GF-D8 (cell line): Measurements from ENCODE around the gene EFCAB11.

Experiments used
- DNase-seq: peaks from one replicate; lab custom pipeline; 2025; lab: John Stamatoyannopoulos, UW

EFCAB11 gene, protein sequence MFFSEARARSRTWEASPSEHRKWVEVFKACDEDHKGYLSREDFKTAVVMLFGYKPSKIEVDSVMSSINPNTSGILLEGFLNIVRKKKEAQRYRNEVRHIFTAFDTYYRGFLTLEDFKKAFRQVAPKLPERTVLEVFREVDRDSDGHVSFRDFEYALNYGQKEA

DNA sequence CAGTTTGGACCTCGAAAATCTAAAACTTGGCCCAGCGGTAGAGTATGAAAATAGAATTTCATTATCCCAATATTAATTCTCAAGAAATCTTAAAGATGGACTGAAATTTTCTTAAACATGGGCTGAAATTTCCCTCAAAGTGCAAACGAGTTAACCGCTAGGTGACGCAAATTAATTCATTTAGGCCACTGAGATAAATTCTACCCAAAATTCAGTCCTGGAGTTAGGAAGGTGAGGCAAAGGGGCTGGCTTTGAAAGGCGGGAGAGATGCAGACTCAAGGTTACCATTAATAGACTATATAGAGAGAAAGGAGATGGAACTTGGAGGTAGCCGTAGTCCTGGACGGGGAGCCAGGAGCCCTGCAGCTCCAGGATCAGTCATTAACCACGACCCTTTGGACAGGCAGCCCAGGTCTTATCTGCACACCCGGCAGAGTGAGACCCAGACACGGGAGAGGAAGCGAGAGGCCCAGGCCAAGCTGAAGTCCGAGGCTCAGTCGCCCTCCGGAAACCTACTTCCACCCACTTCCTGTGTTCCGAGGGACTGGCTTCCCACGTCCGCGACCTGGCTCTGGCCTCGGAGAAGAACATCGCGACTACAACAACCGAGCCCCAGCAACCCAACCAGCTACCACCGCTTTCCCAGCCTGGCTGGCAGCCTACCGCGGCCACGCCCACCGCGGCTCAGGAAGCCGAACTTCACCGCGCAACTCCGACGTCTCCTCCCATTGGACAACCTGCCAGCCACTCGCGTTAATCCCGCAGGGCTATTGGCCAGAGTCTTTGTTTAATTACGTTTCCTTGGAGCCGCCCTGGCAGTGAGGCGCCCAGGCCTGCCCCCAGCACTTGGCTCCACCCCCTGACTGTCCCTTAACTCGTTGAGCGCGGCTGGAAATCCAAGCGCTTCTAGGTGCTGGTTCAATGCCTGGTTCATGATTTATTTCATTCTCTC is at the start of gene EFCAB11:
Gene EFCAB11, minus strand, starts transcription at position 661 of the 952 bp plus-strand sequence. Its CDS starts 70 bp downstream, at position 591.
- DNase-seq: peak; percentile 89

DNA sequence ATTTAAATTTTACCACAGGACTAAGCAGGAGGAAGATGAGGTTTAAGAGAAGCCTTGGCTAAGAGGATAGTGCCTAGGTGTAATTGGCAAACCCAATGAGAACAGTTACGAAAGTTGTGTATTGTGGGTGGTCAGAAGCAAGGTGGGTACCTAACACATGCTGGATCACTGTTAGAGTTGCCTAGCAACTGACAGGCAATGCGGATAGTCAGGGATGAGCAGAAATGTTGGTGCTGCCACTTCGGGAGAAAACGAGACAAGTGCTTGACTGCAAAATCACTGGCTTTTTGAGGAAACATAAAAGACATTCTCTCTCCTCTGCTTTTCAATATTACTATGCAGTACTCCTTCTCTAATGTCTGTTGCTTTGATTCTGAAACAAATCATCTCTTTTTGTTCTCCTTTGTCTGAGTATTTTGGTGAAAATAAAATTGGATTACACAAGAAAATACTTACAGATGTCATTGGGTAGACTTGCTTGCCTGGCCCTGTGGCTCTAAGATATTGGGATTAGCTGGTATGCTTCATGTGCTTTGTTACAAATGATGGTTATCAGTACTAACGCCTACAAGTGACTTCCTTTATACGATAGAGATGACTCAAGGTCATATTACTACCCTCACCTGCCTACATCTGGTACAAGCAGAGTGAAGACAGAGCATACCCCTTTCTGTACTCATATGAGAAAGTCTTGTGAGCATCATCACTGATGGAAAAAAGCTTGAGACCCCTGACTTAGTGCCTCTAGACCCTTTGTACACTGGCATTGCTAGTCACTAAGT is 49.2 kb upstream of the EFCAB11 start:
- no peak for DNase-seq

DNA sequence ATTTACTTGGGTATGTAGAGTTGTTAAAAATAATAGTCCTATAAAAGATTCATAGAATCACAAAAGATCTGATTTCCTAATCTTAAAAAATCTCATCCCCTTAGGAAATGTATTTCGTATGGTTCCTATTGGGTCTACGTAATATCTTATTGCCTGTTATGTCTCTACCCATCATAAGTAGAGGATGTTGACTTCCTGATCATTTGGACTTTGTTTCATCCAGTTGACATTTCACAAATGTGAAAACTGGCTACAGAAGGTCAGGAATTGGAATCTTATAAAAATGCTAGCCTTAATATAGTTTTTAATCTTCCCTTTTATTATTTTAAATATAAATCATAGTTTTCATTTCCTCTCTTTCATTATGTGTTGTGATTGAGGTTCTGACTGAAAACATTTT is 46.4 kb upstream of the EFCAB11 start:
- no peak for DNase-seq

DNA sequence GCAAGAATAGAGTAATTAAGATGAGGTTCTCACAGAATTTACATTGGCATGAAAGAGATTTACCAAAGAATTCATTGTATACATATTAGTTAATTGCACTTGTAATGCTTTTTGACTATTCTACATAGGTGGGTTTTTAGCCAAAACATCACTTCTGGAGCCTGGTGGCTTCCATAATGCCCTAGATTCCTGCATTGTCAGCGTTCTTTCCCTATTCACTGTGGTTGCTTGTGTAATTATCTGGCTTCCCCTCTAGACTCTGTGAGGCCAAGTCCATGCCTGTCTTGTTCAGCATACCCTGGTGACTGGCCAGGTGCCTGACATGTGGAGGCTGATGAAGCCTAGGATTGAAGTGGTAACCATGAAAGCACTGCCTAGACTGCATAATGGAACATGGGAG is 42.4 kb upstream of the EFCAB11 start:
- DNase-seq: no peak

DNA sequence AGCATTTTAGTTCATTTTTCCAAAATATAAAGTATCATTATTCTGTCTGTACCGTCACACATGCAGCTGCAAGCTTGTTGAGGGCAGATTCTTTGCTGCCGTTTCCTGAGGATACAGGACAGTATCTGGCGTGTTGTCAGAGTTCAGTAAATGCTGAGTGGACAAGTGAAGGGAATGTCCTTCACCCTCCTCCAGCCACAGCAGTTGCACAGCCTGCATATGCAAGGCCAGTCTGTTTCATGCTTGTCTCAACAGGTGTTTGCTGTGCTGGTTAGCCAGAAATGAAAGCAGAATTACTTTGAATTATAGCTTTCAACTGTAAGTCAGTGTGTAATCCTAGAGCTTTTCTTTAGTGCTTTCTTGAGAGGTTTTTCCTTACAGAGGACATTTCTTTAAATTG is 37.7 kb upstream of the EFCAB11 start:
- no peak for DNase-seq

DNA sequence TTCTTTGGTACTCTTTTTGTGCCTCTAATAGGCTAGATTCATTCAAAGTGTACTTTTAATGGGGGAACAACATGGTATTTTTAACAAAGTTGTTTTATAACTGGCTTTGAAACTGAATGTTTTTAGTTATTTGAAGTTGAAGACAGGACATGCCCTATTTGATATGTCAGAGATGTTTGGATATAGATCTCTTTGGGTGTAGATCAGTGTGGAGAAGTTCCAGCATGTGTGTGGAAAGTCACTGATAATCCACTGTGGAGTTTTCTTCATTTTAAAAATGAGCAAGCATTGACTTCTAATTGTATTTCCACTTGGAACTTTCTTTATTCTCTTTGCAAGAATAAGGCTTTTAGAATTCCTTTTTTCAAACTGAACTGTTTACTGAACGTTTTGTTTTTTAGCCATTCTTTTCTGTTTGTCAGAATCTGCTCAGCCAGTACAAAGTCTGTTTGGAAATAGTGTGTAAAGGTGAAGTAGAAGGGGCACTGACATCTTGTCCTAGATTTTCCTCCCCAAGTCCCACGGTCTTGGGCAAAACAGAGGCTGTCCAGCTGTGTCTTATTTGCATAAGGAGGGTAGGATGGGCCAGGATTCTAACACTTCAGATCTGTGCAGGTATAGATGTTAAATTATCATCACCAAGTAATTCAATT is 36.2 kb upstream of the EFCAB11 start:
- DNase-seq: no peak

DNA sequence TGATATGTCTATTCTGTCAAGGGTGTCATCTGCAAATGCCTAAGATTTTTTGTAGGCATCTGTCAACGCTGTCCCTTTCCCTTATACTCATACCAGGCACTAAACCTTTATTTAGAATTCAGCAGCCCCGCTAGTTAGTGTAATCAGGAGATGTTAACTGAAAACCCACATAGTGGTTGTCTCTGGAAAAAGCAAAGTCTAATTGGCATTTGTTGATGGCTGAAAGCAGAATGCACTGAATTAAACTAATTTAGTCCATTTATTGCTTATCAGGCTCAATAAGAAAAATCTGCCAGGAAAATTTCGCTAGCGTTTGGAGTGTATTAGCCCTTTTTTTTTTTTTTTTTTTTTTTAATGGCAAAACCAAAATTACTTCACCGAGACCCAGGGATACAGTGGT is 35.7 kb upstream of the EFCAB11 start:
- no peak for DNase-seq

DNA sequence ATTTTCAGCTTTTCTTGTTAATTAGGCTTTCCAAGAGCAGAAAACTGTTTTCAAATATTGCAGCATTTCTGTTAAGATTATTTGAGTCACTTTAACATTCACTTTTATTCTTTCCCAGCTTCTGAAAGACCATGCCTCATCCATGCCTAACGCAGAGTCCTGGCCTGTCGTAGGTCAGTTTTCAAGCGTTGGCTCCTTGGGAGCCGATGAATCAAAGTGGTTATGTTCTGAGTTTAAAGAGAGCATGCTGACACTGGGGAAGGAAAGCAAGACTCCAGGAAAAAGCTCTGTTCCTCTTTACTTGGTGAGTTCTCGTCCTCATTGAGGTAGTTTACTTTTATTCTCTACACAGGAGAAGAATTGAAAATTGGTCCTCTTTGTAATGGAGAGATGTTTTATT is 34.3 kb upstream of the EFCAB11 start:
- no peak for DNase-seq

DNA sequence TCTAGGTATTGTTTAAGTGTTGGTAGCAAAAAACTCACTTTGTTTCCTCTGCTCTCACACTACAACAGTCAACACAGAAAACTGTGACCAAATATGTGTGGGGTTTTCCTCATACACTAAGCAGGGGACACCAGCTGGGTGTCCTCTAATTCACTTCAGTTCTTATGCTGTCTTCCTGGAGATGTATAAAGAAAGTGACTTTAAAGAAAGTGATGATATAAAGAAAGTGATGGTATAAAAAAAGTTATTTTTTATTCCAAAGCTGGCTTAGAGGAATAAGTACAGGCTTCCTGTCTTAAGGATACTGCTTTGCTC is 32.6 kb upstream of the EFCAB11 start:
- DNase-seq: no peak

DNA sequence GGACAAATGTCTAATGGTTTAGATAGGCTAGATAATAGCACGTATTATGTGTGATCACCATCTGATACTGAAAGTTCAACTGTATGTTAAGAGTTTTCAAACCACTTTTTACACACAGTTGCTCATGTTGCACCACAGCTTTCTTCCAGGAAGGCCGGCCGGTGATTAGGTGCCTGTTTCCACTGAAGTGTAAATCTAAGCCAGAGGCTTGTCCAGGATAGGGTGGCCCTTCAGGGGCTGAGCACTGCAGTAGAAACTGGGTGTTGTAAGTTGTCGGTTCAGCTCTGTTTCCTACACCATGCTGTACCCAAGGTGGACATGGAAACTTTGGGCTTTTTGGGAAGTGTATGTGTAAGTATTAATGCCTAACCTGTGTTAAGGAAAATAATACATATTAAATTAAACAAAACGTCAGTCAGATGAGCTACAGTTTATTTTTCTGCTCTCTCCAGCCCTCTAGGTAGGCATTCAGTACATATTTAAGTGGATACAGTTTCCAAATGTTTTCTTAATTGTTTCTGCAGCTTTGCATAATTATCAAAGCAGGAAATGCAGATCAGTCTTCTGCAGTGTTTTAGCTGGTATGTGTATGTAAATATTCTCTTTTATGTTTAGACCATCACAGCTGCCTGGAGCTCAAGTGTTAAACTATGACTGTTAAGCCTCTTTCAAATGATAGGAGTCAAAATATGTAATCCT is 32.1 kb upstream of the EFCAB11 start:
- DNase-seq: no peak

DNA sequence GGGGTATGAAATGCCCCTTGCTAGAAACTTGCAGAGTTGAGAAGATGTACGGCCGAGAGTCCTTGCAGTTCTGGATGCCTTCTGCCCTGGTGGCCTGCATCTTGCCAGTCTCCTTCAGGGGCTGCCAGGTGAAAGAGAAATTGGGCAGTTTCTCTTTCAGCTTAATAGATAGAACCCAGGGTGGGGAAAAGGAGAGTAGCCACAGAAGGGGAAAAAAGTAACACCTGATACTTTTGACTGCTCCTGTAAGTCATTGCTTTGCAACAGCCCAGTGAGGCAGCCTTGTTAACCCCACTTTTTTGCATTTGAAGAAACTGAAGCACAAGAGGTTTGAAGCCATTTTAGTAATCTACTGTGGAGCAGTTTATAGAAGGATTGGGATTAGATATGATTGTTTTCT is 28.8 kb upstream of the EFCAB11 start:
- no peak for DNase-seq

DNA sequence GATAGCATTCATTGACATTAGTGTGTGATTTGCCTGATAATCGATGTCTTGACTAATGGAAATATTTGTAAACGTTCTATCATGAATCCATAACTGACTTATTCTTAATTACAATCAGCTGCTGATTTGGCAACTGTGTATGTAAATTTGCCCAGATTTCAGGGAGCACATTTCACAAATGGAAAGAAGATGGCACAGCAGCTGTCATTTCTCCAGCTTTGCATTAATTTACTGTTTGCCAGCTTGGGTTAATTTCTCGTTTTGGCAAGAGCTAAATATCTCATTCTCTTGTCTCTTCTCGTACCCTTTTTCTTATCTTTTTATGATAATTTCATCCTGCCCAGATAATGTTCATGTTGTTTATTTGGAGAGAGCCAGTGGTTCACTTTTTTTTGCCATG is 24.1 kb upstream of the EFCAB11 start:
- no peak for DNase-seq

DNA sequence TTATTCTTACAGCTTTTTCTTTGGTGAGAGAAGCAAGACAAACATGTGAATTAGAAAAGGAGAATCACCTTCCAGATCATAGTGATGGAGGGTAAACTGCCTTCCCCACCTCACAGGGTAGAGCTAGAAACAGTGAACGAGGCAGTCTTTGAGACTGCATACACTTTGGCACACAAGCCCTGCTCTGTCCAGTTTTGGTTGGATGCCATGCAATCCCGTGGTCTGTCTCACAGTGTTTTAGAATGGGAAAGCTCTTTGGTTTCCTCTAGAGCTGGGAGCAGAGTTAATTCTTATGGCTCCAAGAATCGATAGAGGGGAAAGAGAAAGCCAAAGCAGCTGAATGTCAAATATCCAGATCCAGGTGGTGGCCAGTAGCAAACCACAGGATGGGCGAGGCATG is 23.1 kb upstream of the EFCAB11 start:
- DNase-seq: no peak

DNA sequence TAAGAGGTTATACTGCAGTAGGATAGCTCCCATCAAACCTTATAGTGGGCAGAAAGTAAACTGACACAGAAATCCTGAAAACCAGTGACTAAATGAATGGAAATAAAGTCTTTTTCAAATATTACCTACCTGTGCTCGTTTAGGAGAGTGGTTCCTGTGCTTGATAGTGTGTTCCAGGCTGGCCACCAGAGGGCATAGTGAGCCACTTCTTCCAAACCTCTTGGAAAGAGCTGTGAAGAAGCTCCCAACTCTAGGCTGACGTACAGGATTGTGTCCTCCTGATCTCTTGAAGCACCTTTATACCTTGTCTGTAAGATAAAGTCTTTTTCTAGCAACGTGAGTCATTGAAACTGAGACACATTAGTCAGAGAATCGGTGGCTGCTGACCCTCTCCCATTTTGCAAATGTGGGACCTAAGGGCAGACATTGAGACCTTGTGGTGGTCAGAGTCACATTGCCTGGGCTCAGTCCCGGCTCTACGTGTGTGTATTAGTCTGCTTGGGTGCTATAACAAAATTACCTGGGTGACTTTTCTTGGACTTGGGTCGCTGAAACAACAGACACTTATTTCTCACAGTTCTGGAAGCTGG is 18.8 kb upstream of the EFCAB11 start:
- DNase-seq: no peak

DNA sequence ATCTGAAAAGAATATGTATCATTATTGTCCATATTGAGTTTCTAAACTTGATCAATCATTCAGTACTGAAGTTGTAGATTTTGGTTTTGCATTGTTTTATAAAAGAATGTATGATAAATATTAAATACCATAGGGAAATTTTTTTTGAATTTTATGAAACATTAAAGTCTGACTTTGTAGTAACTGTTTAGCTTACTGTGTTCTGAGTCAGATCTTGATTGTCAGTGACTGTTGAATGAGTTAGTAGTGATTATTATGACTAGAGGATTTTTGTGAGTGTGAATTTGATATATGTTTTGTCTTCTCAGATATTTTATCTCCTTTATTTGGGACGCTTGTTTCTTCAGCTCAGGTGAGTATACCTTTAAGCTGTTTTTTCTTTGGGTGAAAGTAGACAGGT is 11.3 kb upstream of the EFCAB11 start:
- no peak for DNase-seq

DNA sequence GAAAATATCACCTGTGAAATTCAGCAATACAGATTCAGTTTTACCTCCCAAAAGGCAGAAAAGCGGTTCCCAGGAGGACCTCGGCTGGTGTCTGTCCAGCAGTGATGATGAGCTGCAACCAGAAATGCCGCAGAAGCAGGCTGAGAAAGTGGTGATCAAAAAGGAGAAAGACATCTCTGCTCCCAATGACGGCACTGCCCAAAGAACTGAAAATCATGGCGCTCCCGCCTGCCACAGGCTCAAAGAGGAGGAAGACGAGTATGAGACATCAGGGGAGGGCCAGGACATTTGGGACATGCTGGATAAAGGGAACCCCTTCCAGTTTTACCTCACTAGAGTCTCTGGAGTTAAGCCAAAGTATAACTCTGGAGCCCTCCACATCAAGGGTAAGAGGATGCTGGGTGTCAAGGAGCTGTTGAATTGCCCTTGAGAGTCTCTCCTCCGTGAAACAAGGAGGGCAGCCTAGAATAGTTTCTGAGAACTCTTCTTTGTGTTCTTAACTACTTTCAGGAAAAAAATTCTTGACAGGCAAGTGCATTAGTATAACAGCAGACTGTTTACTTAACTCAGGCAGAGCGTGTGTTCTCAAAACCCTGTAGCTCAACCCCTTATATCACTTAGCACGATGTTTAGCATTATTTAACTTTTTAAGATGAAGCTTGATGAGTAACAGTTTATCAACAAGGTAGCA is 8.9 kb upstream of the EFCAB11 start:
- no peak for DNase-seq

DNA sequence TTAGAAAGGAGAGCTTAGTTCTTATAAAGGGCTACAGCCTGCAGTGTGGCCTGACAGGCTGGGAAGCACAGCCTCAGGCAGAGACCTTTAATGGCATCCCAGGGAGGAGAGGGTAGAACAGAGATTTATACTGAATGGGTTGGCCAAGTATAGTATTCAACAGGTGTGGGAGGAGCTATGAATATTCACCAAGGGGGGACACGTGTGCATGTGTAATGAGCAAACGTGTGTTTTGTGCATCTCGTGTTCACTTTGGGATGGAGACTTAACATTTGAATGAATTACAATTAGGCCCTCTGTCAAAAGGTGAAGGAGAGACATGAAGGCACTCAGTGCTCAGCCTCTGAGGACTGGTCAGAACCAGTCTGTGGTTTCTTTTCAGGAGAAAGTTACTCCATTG is 6.4 kb upstream of the EFCAB11 start:
- DNase-seq: no peak

DNA sequence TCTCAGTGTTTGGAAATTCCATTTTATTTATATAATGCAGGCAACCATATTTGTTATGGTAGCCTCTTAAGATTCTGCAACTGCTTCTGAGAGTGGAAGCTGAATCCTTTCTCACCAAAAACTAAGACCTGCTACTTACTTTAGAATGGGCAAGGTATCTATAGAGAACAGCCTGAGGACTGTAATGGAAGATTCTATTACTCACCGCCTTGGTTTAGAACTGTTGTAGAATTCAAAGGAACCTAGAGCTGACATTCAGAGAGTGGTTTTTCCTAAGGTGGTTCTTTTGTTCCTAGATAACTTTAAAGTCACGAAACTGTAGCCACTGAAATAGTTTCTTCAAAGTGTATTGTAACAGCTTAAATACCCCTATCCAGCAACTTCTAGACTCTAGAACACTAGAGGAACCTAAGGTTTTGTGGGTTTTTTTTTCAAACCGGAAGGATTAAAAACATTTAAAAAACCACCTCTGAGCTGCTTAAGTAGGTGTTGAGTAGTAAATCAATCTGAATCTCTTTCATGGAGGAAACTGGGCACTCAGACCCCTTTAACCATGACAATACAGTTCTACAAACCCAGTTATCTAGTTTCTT is 5.4 kb upstream of the EFCAB11 start:
- DNase-seq: no peak

DNA sequence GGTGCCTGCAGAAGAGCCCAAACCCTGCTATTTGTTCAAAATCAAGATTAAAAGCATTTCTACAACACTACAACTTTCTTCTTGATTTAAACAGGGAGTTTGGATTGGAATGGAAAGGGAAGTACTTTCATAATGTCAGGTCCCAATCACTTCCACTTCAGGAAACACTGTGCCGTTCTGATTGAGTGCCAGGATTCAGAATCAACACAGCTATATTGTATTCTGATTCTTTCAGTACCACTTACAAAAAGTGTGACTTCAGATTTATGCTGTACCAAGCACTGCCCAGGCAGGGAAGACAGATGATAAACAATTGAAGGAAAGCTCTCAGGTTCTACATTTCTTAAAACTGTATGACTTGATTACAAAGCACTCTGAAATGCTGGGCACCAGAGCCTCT is 4.4 kb upstream of the EFCAB11 start:
- DNase-seq: no peak

DNA sequence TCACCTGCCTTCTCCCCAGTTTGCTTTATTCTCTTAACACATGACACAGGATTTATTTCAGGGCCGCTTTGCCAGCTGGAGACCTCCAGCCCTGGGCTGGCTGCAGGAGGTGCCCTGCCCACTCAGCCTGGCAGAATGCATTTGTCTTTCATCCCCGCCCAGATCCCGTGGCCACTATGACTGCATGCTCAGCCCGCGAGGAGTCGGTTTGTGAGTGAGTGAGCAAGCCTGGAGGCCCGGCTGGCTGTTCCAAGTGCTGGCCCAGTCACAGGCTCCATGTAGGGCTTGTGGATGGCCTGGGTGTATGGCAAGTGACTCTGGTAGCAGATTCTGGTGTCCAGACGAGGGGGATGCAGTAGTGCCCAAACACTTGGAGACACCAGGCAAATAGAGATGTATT is 3.3 kb upstream of the EFCAB11 start:
- DNase-seq: no peak
